H9 (cell line): ENCODE data around the gene CTCFL. TPM values are rescaled to one million over a fixed set of nuclear protein-coding genes. Genes with fewer than 3 reads are reported as not detected.

ENCODE experiments used
- DNase-seq: peaks from one replicate; pipeline ENCODE4 v3.0.0-alpha.2; 2017
- H2AFZ ChIP-seq: one replicate; pipeline ENCODE4 v1.6.1; 2013; ENCODE audit warnings: mild to moderate bottlenecking, low read length, control low read depth, moderate library complexity
- H2AK5ac ChIP-seq: 2 replicates; pipeline ENCODE4 v1.6.1; 2013; ENCODE audit warnings: low read length, control low read depth, mixed read lengths; ENCODE audit not compliant: insufficient read length
- H2BK120ac ChIP-seq: one replicate; pipeline ENCODE4 v1.6.1; 2013; ENCODE audit warnings: low read depth, mild to moderate bottlenecking, low read length, control low read depth, inconsistent platforms; ENCODE audit not compliant: poor library complexity, severe bottlenecking
- H2BK12ac ChIP-seq: 2 replicates; pipeline ENCODE4 v1.6.1; 2013; ENCODE audit warnings: low read length, control low read depth, mixed read lengths, low read depth; ENCODE audit not compliant: insufficient read length
- H2BK15ac ChIP-seq: 2 replicates; pipeline ENCODE4 v1.6.1; 2013; ENCODE audit warnings: low read depth, low read length, control low read depth
- H2BK20ac ChIP-seq: one replicate; pipeline ENCODE4 v1.6.1; 2013; ENCODE audit warnings: low read depth, mild to moderate bottlenecking, low read length, control low read depth, inconsistent platforms; ENCODE audit not compliant: poor library complexity, severe bottlenecking
- H2BK5ac ChIP-seq: 2 replicates; pipeline ENCODE4 v1.6.1; 2013; ENCODE audit warnings: low read length, control low read depth, mixed read lengths; ENCODE audit not compliant: insufficient read length
- H3K14ac ChIP-seq: 2 replicates; pipeline ENCODE4 v1.6.1; 2013; ENCODE audit warnings: low read length, control low read depth; ENCODE audit not compliant: insufficient read depth
- H3K18ac ChIP-seq: 2 replicates; pipeline ENCODE4 v1.6.1; 2013; ENCODE audit warnings: low read depth, mild to moderate bottlenecking, mixed read lengths, low read length, control low read depth; ENCODE audit not compliant: insufficient read length
- H3K23ac ChIP-seq: 2 replicates; pipeline ENCODE4 v1.6.1; 2013; ENCODE audit warnings: low read length, control low read depth, mixed read lengths, low read depth; ENCODE audit not compliant: insufficient read length
- H3K23me2 ChIP-seq: 2 replicates; pipeline ENCODE4 v1.6.1; 2013; ENCODE audit warnings: low read depth, mild to moderate bottlenecking, mixed read lengths, low read length, control low read depth; ENCODE audit not compliant: insufficient read length, poor library complexity, severe bottlenecking
- H3K27ac ChIP-seq: 2 replicates; pipeline ENCODE4 v1.5.1; 2013; ENCODE audit warnings: low read length, control low read depth, mixed read lengths, low read depth; ENCODE audit not compliant: insufficient read length
- H3K27me3 ChIP-seq: 2 replicates; pipeline ENCODE4 v1.6.1; 2013; ENCODE audit warnings: low read length, control low read depth, inconsistent platforms; ENCODE audit not compliant: insufficient read depth
- H3K4ac ChIP-seq: 2 replicates; pipeline ENCODE4 v1.6.1; 2013; ENCODE audit warnings: low read depth, mild to moderate bottlenecking, control low read depth, inconsistent platforms, low read length, moderate library complexity
- H3K4me1 ChIP-seq: 2 replicates; pipeline ENCODE4 v1.6.1; 2013; ENCODE audit warnings: low read length, control low read depth, inconsistent platforms; ENCODE audit not compliant: insufficient read depth
- H3K4me2 ChIP-seq: 2 replicates; pipeline ENCODE4 v1.6.1; 2013; ENCODE audit warnings: low read length, control low read depth, mixed read lengths; ENCODE audit not compliant: insufficient read length, insufficient read depth
- H3K56ac ChIP-seq: 2 replicates; pipeline ENCODE4 v1.6.1; 2013; ENCODE audit warnings: low read depth, mild to moderate bottlenecking, mixed read lengths, low read length, control low read depth; ENCODE audit not compliant: insufficient read length
- H3K79me1 ChIP-seq: 2 replicates; pipeline ENCODE4 v1.6.1; 2013; ENCODE audit warnings: low read depth, mild to moderate bottlenecking, moderate library complexity, low read length, control low read depth, inconsistent platforms; ENCODE audit not compliant: insufficient read depth, poor library complexity, severe bottlenecking
- H3K79me2 ChIP-seq: 2 replicates; pipeline ENCODE4 v1.6.1; 2013; ENCODE audit warnings: low read length, control low read depth, inconsistent platforms; ENCODE audit not compliant: insufficient read depth
- H3K9ac ChIP-seq: 2 replicates; pipeline ENCODE4 v1.6.1; 2013; ENCODE audit warnings: low read length, control low read depth, mixed read lengths; ENCODE audit not compliant: insufficient read length; ENCODE audit errors: extremely low read depth
- H3K9me3 ChIP-seq: one replicate; pipeline ENCODE4 v1.6.1; 2013; ENCODE audit warnings: low read depth, low read length, inconsistent platforms; ENCODE audit not compliant: control insufficient read depth
- H3T11ph ChIP-seq: one replicate; pipeline ENCODE4 v1.6.1; 2013; ENCODE audit warnings: mild to moderate bottlenecking, low read length, control low read depth, inconsistent platforms
- H4K20me1 ChIP-seq: one replicate; pipeline ENCODE4 v1.6.1; 2013; ENCODE audit not compliant: control insufficient read depth, insufficient read length, insufficient read depth
- H4K5ac ChIP-seq: 2 replicates; pipeline ENCODE4 v1.6.1; 2013; ENCODE audit warnings: low read depth, mild to moderate bottlenecking, mixed read lengths, low read length, control low read depth; ENCODE audit not compliant: insufficient read length
- H4K8ac ChIP-seq: replicated peaks from 2 replicates; pipeline ENCODE4 v1.6.1; 2013; ENCODE audit warnings: low read length, control low read depth, mixed read lengths, low read depth; ENCODE audit not compliant: insufficient read length
- H4K91ac ChIP-seq: 2 replicates; pipeline ENCODE4 v1.6.1; 2013; ENCODE audit warnings: low read depth, mild to moderate bottlenecking, moderate library complexity, mixed read lengths, low read length, control low read depth; ENCODE audit not compliant: insufficient read length
- H3K27ac Mint-ChIP-seq, 3 experiments: 2 replicates in 2 of 3; 3 replicates in 1 of 3; pipeline ENCODE4 v1.8.0; 2020 to 2021; ENCODE audit warnings: mixed read lengths in 3 of 3, mild to moderate bottlenecking in 1 of 3, moderate library complexity in 1 of 3
- H3K27me3 Mint-ChIP-seq: 2 replicates; pipeline ENCODE4 v1.8.0; 2021; ENCODE audit warnings: low read depth, mild to moderate bottlenecking, moderate library complexity, mixed read lengths
- H3K36me3 Mint-ChIP-seq, 3 experiments: 2 replicates in 2 of 3; 3 replicates in 1 of 3; pipeline ENCODE4 v1.8.0; 2020 to 2021; ENCODE audit warnings: low read depth in 3 of 3, mixed read lengths in 3 of 3; ENCODE audit not compliant: insufficient read depth in 1 of 3
- H3K4me1 Mint-ChIP-seq, 2 experiments: 2 replicates each; pipeline ENCODE4 v1.8.0; 2020; ENCODE audit warnings: mixed read lengths in 2 of 2
- H3K4me3 Mint-ChIP-seq, 2 experiments: 2 replicates in 1 of 2; 3 replicates in 1 of 2; pipeline ENCODE4 v1.8.0; 2020 to 2021; ENCODE audit warnings: mild to moderate bottlenecking in 2 of 2, mixed read lengths in 2 of 2, moderate library complexity in 1 of 2
- H3K9me3 Mint-ChIP-seq, 2 experiments: 2 replicates in 1 of 2; 3 replicates in 1 of 2; pipeline ENCODE4 v1.8.0; 2020; ENCODE audit warnings: mild to moderate bottlenecking in 2 of 2, mixed read lengths in 2 of 2, moderate library complexity in 1 of 2
- WGBS: extraction: QIAGEN DNeasy Blood & Tissue Kit; methylation state at CpG from one replicate; pipeline ENCODE4 v1.1.7; 2013; ENCODE audit warnings: missing lambda C conversion rate, low lambda C conversion rate, mixed read lengths; ENCODE audit not compliant: insufficient read length; ENCODE audit errors: extremely low coverage; 5-methylcytosine and 5-hydroxymethylcytosine counted together
- total RNA-seq: library from RNA; stranded (reverse); gene quantifications from 2 replicates; pipeline ENCODE4 v1.2.1, GENCODE V29; 2021
- TF ChIP-seq, protein P1 (sequence below): fragments of 200-600 bp; sonication (generic); conservative IDR thresholded peaks from 3 replicates; pipeline ENCODE4 v1.8.0; 2021; ENCODE audit warnings: antibody characterized with exemption, mild to moderate bottlenecking

CTCFL gene
- total RNA-seq, 1 experiment from 2014 or later = 0.90 TPM

- Histone ChIP-seq H3K4me2 (no peak overlapping the region), H2AFZ (no peak overlapping the region), H2BK5ac (no peak overlapping the region), H3K23ac (no peak overlapping the region), H3K27me3 (no peaks in the 10 kb centered on the region; the same call in none of the 2 replicates), H4K20me1 (no peaks in the 10 kb centered on the region), H2BK20ac (no peak overlapping the region), H3K56ac (no peak overlapping the region), H2BK120ac (no peak overlapping the region), H3K18ac (no peak overlapping the region), H3K23me2 (no peaks in the 10 kb centered on the region), H3K27ac (no peak overlapping the region), H3K4me1 (no peaks in the 10 kb centered on the region), H4K91ac (no peak overlapping the region), H3K79me2 (no peaks in the 10 kb centered on the region), H4K8ac (no peak overlapping the region), H4K5ac (no peak overlapping the region), H3K4ac (no peak overlapping the region), H3K14ac (no peak overlapping the region), H3K9me3 (no peaks in the 10 kb centered on the region), H3T11ph (no peak overlapping the region), H2AK5ac (no peak overlapping the region), H2BK15ac (no peak overlapping the region), H2BK12ac (no peak overlapping the region), H3K79me1 (no peaks in the 10 kb centered on the region), H3K9ac (no peak overlapping the region)
- Mint-ChIP-seq H3K4me3 (no peak overlapping the region), H3K36me3 (no peaks in the 10 kb centered on the region), H3K27me3 (peaks cover 20% of the 10 kb centered on the region), H3K4me1 (peaks cover 19 to 28% of the 10 kb centered on the region in 2 experiments), H3K27ac (peak overlapping the region in 1 of 3 experiments; percentile 42; a peak in 1 of 7 replicates), H3K9me3 (no peaks in the 10 kb centered on the region)
- DNase-seq = no peak
- TF ChIP-seq, protein P1, sequence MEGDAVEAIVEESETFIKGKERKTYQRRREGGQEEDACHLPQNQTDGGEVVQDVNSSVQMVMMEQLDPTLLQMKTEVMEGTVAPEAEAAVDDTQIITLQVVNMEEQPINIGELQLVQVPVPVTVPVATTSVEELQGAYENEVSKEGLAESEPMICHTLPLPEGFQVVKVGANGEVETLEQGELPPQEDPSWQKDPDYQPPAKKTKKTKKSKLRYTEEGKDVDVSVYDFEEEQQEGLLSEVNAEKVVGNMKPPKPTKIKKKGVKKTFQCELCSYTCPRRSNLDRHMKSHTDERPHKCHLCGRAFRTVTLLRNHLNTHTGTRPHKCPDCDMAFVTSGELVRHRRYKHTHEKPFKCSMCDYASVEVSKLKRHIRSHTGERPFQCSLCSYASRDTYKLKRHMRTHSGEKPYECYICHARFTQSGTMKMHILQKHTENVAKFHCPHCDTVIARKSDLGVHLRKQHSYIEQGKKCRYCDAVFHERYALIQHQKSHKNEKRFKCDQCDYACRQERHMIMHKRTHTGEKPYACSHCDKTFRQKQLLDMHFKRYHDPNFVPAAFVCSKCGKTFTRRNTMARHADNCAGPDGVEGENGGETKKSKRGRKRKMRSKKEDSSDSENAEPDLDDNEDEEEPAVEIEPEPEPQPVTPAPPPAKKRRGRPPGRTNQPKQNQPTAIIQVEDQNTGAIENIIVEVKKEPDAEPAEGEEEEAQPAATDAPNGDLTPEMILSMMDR = no peak
- WGBS = no CpG with 5 or more reads among the region's 12 CpGs
These were observed 20.1 kb upstream of the CTCFL start for GRCh38 chr20:57544838-57545564.
